CD14-positive monocyte (primary cell): ENCODE data around the gene COL4A2. TPM values are rescaled to one million over a fixed set of nuclear protein-coding genes. Genes with fewer than 3 reads are reported as not detected.

ENCODE experiments used
- DNase-seq, 3 donors: peaks; one replicate each; pipeline ENCODE4 v3.0.0-alpha.2; 2011 to 2022
- H2AFZ ChIP-seq: 2 replicates; pipeline ENCODE4 v1.6.0; 2012; ENCODE audit warnings: mild to moderate bottlenecking, low read depth, low read length, inconsistent platforms; ENCODE audit not compliant: insufficient read depth, poor library complexity, severe bottlenecking
- H3K27ac ChIP-seq, 2 donors: 1 replicate in 1 of 2; 2 replicates in 1 of 2; pipeline ENCODE4 v1.5.1; 2012 to 2013; ENCODE audit warnings: low read length in 2 of 2, control low read depth in 1 of 2, inconsistent platforms in 1 of 2, low read depth in 1 of 2, mild to moderate bottlenecking in 1 of 2
- H3K27me3 ChIP-seq, 2 donors: one replicate each; pipeline versions ENCODE4 v1.6.0 to v1.6.1; 2011 to 2013; ENCODE audit warnings: low read length in 2 of 2; ENCODE audit not compliant: control insufficient read depth in 2 of 2, insufficient read depth in 2 of 2
- H3K36me3 ChIP-seq, 2 donors: replicated peaks in 1 of 2; 1 replicate in 1 of 2; 2 replicates in 1 of 2; pipeline versions ENCODE4 v1.5.1 to v1.6.1; 2012 to 2013; ENCODE audit warnings: low read length in 2 of 2, control low read depth in 1 of 2, inconsistent platforms in 1 of 2, mild to moderate bottlenecking in 1 of 2; ENCODE audit not compliant: insufficient read depth in 2 of 2, control insufficient read depth in 1 of 2
- H3K4me1 ChIP-seq, 2 donors: 1 replicate in 1 of 2; 2 replicates in 1 of 2; pipeline versions ENCODE4 v1.5.1 to v1.6.1; 2012 to 2013; ENCODE audit warnings: low read length in 2 of 2, control low read depth in 1 of 2, inconsistent platforms in 1 of 2, mild to moderate bottlenecking in 1 of 2, moderate library complexity in 1 of 2; ENCODE audit not compliant: insufficient read depth in 2 of 2, control insufficient read depth in 1 of 2
- H3K4me2 ChIP-seq: replicated peaks from 2 replicates; pipeline ENCODE3; 2012; ENCODE audit warnings: low read length, moderate library complexity, mild to moderate bottlenecking; ENCODE audit not compliant: poor library complexity, severe bottlenecking; ENCODE audit errors: extremely low read depth
- H3K4me3 ChIP-seq, 3 experiments: fragments of 200-600 bp in 1 of 3; sonication (generic) in 1 of 3; replicated peaks in 1 of 3; 1 replicate in 2 of 3; 2 replicates in 1 of 3; pipeline ENCODE4 v1.5.1; 2011 to 2013; ENCODE audit warnings: low read length in 3 of 3, mild to moderate bottlenecking in 3 of 3, control low read depth in 2 of 3, low read depth in 2 of 3, inconsistent platforms in 1 of 3, moderate library complexity in 1 of 3
- H3K79me2 ChIP-seq: 2 replicates; pipeline ENCODE4 v1.6.0; 2012; ENCODE audit warnings: mild to moderate bottlenecking, control low read depth, inconsistent platforms, low read length, moderate library complexity; ENCODE audit not compliant: insufficient read depth
- H3K9ac ChIP-seq: 2 replicates; pipeline ENCODE4 v1.6.0; 2017; ENCODE audit warnings: low read length, mild to moderate bottlenecking; ENCODE audit not compliant: insufficient read depth, poor library complexity, severe bottlenecking
- H3K9me3 ChIP-seq, 2 donors: replicated peaks in 1 of 2; 1 replicate in 1 of 2; 2 replicates in 1 of 2; pipeline versions ENCODE4 v1.5.1 to v1.6.1; 2012 to 2013; ENCODE audit warnings: low read length in 2 of 2, control low read depth in 1 of 2; ENCODE audit not compliant: control insufficient read depth in 1 of 2, insufficient read depth in 1 of 2
- H4K20me1 ChIP-seq: 2 replicates; pipeline ENCODE4 v1.6.0; 2012; ENCODE audit warnings: mild to moderate bottlenecking, low read length, control low read depth, moderate library complexity; ENCODE audit not compliant: insufficient read depth
- H3K27ac Mint-ChIP-seq, 7 donors: one replicate each; pipeline ENCODE4 v1.8.0; 2020; ENCODE audit warnings: mild to moderate bottlenecking in 7 of 7, mixed read lengths in 7 of 7, moderate library complexity in 6 of 7, inconsistent platforms in 2 of 7
- H3K27me3 Mint-ChIP-seq, 3 donors: one replicate each; pipeline ENCODE4 v1.8.0; 2021 to 2022; ENCODE audit warnings: low read depth in 3 of 3, mild to moderate bottlenecking in 3 of 3, mixed read lengths in 3 of 3, moderate library complexity in 3 of 3, inconsistent platforms in 1 of 3
- H3K36me3 Mint-ChIP-seq, 2 donors: one replicate each; pipeline ENCODE4 v1.8.0; 2020; ENCODE audit warnings: mixed read lengths in 2 of 2, inconsistent platforms in 1 of 2, mild to moderate bottlenecking in 1 of 2
- H3K4me1 Mint-ChIP-seq: one replicate; pipeline ENCODE4 v1.8.0; 2020; ENCODE audit warnings: mild to moderate bottlenecking, mixed read lengths
- H3K4me3 Mint-ChIP-seq, 2 donors: one replicate each; pipeline ENCODE4 v1.8.0; 2020; ENCODE audit warnings: mild to moderate bottlenecking in 2 of 2, mixed read lengths in 2 of 2, moderate library complexity in 1 of 2
- H3K9me3 Mint-ChIP-seq, 7 donors: one replicate each; pipeline ENCODE4 v1.8.0; 2020 to 2022; ENCODE audit warnings: mixed read lengths in 7 of 7, mild to moderate bottlenecking in 6 of 7, moderate library complexity in 6 of 7, inconsistent platforms in 2 of 7
- WGBS: methylation state at CpG from one replicate; pipeline ENCODE4 v1.1.5; 2013; ENCODE audit warnings: missing lambda C conversion rate; ENCODE audit not compliant: insufficient coverage; 5-methylcytosine and 5-hydroxymethylcytosine counted together
- intact Hi-C, 2 donors: fragments of 100-400 bp; cut with micrococcal nuclease; formaldehyde crosslinking; loops; one replicate each; pipeline versions ENCODE4 v1.15.0 to v1.15.1; 2023
- polyA plus RNA-seq, 3 donors: library from polyadenylated mRNA; depleted of rRNA in 1 of 3; unstranded in 2 of 3; stranded (reverse) in 1 of 3; fragments of 300-500 nt in 2 of 3; fragments of >200 nt in 1 of 3; fragmentation: Illumina TruSeq in 2 of 3; gene quantifications; 1 replicate in 2 of 3; 2 replicates in 1 of 3; pipeline ENCODE4 v1.2.3, GENCODE V29; 2012 to 2021
- TF ChIP-seq, protein P1 (sequence below): fragments of 200-600 bp; IDR thresholded peaks from one replicate; pipeline ENCODE4 v1.8.0; 2022; ENCODE audit warnings: antibody characterized with exemption, mild to moderate bottlenecking

COL4A2 gene
- polyA plus RNA-seq, 3 donors: not detected

DNA sequence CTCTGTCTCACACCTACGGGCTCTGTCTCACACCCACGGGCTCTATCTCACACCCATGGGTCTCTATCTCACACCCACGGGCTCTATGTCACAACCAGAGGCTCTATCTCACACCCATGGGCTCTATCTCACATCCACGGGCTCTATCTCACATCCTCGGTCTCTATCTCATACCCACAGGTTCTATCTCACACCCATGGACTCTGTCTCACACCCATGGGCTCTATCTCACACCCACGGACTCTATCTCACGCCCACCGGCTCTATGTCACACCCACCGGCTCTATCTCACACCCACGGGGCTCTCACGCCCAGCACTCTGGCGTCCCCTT is 73.9 kb downstream of the COL4A2 start:
- no peaks in the 10 kb centered on the region for H3K4me1 Mint-ChIP-seq
- H3K36me3 Mint-ChIP-seq: no peaks in the 10 kb centered on the region
- Histone ChIP-seq H3K27me3 (peaks cover 0 to 3% of the 10 kb centered on the region in 2 donors), H4K20me1 (no peaks in the 10 kb centered on the region), H3K4me3 (no peak overlapping the region), H3K27ac (no peak overlapping the region), H3K4me2 (no peak overlapping the region), H3K9ac (no peak overlapping the region), H3K36me3 (no peaks in the 10 kb centered on the region), H2AFZ (no peak overlapping the region), H3K79me2 (no peaks in the 10 kb centered on the region), H3K9me3 (peaks cover 0 to 16% of the 10 kb centered on the region in 2 donors), H3K4me1 (no peaks in the 10 kb centered on the region)
- no peak overlapping the region for H3K4me3 Mint-ChIP-seq
- H3K9me3 Mint-ChIP-seq: peaks cover 4 to 16% (median 11%) of the 10 kb centered on the region in 7 donors
- WGBS: 91% methylated on average over 8 of the region's 12 CpGs
- H3K27me3 Mint-ChIP-seq: peaks cover 3 to 16% (median 9%) of the 10 kb centered on the region in 3 donors
- TF ChIP-seq, protein P1, sequence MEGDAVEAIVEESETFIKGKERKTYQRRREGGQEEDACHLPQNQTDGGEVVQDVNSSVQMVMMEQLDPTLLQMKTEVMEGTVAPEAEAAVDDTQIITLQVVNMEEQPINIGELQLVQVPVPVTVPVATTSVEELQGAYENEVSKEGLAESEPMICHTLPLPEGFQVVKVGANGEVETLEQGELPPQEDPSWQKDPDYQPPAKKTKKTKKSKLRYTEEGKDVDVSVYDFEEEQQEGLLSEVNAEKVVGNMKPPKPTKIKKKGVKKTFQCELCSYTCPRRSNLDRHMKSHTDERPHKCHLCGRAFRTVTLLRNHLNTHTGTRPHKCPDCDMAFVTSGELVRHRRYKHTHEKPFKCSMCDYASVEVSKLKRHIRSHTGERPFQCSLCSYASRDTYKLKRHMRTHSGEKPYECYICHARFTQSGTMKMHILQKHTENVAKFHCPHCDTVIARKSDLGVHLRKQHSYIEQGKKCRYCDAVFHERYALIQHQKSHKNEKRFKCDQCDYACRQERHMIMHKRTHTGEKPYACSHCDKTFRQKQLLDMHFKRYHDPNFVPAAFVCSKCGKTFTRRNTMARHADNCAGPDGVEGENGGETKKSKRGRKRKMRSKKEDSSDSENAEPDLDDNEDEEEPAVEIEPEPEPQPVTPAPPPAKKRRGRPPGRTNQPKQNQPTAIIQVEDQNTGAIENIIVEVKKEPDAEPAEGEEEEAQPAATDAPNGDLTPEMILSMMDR: no peak
- no peak for DNase-seq
- intact Hi-C loops: no loop called here
- no peak overlapping the region for H3K27ac Mint-ChIP-seq

DNA sequence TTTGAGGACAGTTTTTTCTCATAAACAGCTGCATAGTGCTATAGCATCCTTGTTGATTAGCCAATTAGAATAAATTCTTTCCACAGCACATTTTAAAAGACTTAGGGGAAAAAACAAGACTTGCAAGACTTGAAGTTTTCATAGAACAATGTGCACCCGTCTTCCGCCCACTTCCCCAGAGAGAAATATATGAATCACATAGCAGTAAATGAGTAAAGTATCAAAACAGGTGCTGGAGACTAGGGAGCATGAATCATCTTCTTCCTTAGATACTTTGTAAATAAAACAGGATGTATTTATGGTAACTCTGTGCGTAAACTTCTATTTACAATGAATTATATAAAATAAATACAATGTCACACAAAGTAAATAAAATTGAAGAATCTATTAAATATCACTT is 75.1 kb downstream of the COL4A2 start:
- H3K9me3 ChIP-seq: peaks cover 0 to 23% of the 10 kb centered on the region in 2 donors
- no peaks in the 10 kb centered on the region for H3K36me3 ChIP-seq
- Mint-ChIP-seq H3K36me3 (no peaks in the 10 kb centered on the region), H3K27ac (no peak overlapping the region), H3K9me3 (peaks cover 7 to 20% (median 12%) of the 10 kb centered on the region in 7 donors), H3K27me3 (peaks cover 5 to 16% (median 15%) of the 10 kb centered on the region in 3 donors), H3K4me1 (no peaks in the 10 kb centered on the region), H3K4me3 (no peak overlapping the region)
- TF ChIP-seq, protein P1: no peak
- peaks cover 2 to 6% of the 10 kb centered on the region in 2 donors for H3K27me3 ChIP-seq
- no peak overlapping the region for H3K9ac ChIP-seq
- H3K4me2 ChIP-seq: no peak overlapping the region
- H3K4me1 ChIP-seq: no peaks in the 10 kb centered on the region
- H3K4me3 ChIP-seq: no peak overlapping the region
- intact Hi-C loops: no loop called here
- no peaks in the 10 kb centered on the region for H3K79me2 ChIP-seq
- DNase-seq: no peak
- no peak overlapping the region for H3K27ac ChIP-seq
- H2AFZ ChIP-seq: no peak overlapping the region
- no peaks in the 10 kb centered on the region for H4K20me1 ChIP-seq
- WGBS: no CpG with 5 or more reads among the region's 3 CpGs
